GM18867 (cell line): ENCODE data around the gene TBX10.
"Not testable (repeated sequence)": the region's sequence is repeated elsewhere in the genome, so short reads cannot be mapped to it uniquely, and the experiment has no call there.

Experiments
- ATAC-seq: cut with Tn5 transposase; IDR thresholded peaks from one replicate; pipeline ENCODE4 v1.9.1; 2021; ENCODE audit warnings: mild to moderate bottlenecking, moderate library complexity; ENCODE audit not compliant: unreplicated experiment

TBX10 gene

GRCh38 chr11:67664696-67665540, 25.4 kb upstream of the TBX10 start:
- no peak for ATAC-seq

DNA sequence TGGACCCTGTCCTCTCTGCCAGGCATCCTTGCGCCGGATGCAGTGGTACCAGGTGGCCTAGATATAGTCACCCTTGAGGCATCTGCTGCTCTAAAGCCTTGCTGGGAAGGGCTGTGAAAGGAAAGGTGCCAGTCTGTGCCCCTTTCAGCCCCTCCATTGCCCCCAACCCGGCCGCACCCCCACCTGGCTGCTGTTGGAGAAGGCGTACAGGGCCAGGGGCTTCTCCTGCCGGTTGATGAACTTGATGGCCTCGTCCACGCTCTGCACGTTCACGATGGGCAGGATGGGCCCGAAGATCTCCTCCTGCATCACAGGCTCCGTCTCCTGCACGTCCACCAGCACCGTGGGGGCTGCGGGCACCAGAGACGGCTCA, 24.6 kb upstream of the TBX10 start:
- ATAC-seq, result no peak

DNA sequence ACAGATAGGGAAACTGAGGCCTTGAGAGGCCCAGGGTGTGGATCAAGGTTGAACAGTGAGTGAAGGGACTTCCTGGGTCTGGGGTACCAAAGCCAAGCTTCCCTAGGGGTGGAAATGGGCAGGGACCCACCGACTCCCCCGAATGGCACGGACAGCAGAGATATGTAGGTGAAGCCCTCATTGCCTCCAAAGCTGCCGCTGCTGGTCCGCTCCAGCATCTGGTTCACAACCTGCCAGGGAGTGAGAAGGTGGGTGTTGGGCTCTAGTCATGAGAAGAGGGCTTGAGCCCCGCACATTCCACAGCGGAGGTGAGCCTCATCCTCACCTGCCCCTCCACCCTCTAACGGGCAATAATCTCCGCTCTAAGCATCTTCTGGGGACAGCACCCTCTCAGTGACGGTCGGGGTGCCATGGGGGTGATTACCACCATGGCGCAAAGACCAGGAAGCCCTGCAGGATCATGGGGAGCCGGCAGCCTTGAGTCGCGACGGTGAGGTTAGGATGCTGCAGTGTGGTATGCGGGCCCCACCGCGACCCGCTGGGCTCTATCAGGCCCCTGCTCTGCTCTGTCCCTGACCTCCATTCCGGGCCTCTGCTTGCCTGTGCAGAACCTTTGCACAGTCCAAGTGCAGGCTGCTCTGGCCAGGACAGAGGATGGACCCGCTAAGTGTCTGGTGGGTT, 24.1 kb upstream of the TBX10 start:
- no peak for ATAC-seq

DNA sequence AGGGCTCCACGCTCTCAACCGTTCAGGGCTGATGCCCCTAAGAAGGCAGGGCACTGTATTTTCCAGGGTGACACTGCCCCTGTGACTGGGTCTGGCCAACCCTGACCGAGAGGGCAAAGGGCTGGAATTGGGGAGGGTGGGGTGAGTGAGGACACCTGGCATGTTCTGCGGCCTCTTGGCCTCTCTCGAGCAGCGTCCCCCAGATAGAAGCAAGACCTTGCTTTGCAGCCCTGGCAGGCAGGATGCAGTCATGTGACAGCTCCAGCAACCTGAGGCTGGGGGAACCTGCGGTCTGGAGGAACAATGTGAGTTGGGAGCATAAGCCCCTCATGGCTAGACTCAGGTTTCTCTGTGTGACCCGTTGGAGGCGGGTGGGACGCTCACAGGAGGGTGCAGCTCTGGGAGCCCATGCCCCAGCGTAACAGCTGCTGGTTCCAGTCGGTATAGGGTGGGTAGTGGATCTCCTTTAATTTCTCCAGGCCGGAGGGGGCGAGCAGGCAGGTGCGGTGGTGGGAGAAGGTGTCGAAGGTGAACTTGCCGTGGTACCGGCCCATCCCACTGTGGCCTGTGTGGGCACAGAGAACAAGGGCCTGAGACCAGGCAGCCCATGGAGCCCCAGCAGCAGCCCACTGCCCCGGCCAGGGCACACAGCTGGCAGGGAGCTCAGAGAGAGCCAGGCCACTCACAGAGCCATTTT, 23.4 kb upstream of the TBX10 start:
- ATAC-seq, result no peak

GRCh38 chr11:67662142-67662834, 22.7 kb upstream of the TBX10 start:
- no peak for ATAC-seq

DNA sequence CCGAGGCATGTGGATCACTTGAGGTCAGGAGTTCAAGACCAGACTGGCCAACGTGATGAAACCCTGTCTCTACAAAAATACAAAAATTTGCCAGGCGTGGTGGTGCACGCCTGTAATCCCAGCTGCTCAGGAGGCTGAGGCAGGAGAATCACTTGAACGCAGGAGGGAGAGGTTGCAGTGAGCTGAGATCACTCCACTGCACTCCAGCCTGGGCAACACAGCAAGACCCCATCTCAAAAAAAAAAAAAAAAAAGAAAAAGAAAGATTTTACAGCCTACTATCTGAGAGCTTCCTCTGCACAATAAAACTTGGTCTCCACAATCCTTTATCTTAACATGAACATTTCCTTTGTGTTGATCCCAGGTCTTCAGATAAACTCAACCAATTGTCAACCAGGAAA, 21.2 kb upstream of the TBX10 start:
- not testable (repeated sequence) for ATAC-seq

DNA sequence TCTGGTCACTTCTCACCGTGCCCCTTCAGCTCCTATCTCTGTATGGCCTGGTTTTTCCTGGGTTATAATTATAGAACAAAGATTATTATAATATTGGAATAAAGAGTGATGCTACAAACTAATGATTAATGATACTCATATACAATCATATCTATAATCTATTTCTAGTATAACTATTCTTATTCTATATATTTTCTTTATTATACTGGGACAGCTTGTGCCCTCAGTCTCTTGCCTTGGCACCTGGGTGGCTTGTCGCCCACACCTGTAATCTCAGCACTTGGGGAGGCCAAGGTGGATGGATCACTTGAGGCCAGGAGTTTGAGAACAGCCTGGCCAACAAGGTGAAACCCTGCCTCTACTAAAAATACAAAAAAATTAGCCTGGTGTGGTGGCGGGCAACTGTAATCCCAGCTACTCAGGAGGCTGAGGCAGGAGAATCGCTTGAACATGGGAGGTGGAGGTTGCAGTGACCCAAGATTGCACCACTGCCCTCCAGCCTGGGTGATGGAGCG, 20.1 kb upstream of the TBX10 start:
- ATAC-seq, result not testable (repeated sequence)

DNA sequence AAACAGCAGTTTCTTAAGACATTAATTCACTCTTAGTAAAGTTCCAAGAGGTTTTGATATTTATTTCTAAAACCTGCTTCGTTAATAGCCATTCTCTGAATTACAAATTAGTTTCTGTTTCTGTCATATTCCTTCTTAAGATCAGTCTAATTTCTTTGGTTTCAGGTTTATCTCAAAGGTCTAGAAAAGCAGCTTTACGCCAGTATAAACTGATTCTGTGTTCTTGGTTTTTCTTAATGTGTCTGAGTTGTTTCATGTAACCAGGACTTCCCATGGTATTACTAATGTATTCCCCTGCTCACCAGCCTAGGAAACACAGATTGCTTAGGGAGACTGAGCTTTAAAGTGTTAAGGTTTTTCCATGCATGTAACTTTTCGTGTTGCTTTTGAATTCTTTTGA, 17.7 kb upstream of the TBX10 start:
- ATAC-seq, result no peak

GRCh38 chr11:67656278-67656922, 16.8 kb upstream of the TBX10 start:
- no peak for ATAC-seq

DNA sequence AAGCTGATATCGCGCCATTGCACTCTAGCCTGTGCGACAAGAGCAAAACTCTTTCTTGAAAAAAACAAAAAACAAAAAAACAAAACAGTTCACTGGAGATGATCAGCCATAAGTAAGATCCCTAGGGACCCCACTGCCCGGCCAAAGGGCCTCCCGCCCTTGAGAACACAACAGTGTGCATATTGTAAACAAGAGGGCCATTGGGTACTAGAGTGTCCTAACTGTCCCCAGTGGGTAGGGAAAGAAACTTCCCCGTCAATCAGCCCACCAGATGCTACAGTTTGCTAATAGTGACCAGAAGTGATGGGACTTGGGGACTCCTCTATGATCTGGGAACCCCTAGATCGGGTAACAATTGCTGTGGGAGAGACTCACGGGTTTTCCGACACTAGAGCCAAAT, 14.7 kb upstream of the TBX10 start:
- no peak for ATAC-seq

DNA sequence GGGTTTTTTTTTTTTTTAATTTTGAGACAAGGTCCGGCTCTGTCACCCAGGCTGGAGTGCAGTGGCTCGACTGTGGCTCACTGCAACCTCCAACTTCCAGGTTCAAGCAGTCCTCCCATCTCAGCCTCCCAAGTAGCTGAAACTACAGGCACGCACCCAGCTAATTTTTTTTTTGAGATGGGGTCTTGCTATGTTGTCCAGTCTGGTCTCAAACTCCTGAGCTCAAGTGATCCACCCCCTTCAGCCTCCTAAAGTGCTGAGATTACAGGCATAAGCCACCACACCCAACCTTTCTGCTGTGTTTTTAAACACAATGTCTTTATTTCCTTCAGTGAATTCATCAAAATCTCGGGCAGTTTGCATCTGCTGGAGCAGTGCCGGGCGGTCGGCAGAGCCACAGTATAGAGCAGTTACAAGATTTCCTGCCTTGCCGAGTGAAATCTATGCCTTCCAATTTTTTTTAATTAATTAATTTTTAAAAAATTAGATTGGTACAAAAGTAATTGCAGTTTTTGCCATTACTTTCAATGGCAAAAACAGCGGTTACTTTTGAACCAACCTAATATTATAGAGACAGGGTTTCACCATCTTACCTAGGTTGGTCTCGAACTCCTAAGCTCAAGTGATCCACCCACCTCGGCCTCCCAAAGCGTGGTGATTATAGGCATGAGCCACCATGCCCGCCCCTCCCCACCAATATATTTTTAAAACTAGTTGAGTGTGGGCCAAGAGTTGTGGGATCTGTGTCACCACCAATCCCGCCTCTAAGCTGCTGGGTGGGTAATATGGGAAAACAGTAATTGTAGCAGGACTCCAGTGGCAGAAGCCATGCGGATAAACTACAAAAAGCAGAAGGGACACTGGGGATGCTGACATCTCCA, 13.6 kb upstream of the TBX10 start:
- ATAC-seq, result no peak

DNA sequence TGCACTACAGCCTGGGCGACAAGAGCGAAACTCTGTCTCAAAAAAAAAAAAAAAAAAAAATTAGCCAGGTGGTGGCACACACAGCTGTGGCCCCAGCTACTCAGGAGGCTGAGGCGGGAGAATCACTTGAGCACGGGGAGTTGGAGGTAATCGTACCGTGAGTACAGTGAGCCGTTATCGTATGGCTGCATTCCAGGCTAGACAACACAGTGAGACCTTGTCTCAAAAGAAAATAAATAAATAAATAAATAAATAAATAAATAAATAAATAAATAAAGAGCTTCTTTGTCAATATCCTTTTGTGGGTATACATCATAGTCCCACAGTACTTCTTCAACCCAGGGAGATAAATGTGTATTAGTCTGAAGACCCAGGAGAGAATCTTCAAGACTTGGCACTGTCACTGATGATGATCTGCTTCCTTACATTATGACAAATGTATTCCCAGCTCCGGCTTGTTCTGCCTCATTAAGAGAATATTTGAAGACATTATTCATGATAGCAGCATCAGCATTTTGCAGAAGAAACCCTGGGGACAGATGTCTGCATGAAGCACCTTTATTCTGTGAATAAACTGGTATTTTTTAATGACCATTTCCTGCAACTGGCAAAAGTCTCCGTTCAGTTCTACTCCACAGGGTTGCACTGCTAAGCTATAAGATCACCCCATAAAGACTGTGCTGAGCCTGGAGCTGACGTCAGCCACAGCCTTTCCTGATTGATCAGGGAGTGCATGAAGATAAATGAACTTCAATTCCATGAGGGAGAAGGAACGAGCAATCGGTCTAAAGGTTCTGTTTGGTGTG, 12.6 kb upstream of the TBX10 start:
- no peak for ATAC-seq

DNA sequence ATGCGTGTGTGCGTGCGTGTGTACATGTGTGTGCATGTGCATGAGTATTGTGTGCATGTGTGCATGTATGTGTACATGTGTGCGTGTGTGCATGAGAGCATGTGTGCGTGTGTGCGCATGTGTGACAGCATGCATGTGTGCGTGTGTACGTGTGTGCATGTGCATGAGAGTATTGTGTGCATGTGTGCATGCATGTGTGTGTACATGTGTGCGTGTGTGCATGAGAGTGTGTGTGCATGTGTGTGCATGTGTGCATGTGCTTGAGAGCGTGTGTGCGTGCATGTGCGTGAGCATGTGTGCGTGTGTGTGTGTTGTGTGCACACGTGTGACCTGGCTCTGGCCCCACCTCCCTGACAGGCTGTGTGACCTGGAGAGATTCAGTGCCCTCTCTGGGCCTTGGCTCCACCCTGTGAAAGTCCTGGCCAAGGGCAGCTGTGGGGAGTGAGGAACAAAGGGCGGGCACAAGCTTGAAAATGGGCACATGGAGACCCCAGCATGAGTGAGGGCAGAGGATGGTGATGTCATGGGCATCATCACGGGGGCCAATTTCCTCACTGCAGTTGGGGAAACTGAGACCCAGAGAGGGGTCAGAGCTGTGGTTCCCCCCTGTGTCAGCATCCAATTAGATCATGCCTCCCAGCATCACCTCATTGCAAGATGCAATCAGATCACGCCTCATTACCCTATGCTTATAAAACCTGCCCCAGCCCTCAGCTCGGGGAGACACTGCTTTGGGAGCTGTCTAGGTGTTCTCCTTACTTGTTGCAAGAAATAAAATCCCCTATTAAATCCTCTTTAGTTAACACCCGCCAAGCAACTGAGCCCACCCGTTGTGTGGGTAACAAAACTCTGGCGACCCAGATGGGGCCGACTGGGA, 10.3 kb upstream of the TBX10 start:
- no peak for ATAC-seq

GRCh38 chr11:67648796-67649613, 9.4 kb upstream of the TBX10 start:
- no peak for ATAC-seq

DNA sequence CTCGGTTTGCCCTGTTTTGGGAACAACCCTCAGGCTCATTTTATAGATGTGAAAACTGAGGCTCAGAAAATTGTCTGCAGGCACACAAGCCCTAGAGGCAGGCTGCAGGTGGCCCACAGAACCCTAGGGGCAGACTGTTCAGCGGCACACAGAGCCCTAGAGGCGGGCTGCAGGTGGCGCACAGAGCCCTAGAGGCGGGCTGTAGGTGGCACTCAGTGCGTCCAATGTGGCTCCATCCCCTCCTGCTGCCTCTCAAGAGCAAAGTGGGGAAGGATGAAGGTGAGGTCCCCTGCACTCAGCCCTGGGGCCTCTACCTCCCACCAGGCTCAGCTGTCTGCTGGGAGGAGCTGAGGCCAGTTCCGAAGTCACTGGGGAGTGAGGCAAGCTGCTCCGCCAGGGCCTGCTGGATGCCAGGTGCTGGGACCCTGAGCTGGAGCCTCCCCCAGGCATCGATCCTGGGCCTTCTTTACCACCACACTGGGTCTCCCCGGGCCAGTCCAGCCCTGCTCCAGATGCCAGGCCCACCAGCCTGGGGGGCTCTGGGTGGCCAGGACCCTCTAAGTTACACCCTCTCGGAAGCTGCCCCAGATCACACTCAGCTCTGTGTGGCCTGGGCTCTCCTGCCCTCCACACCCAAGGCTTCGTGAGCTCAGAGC, 8.7 kb upstream of the TBX10 start:
- peak; percentile 70 for ATAC-seq

DNA sequence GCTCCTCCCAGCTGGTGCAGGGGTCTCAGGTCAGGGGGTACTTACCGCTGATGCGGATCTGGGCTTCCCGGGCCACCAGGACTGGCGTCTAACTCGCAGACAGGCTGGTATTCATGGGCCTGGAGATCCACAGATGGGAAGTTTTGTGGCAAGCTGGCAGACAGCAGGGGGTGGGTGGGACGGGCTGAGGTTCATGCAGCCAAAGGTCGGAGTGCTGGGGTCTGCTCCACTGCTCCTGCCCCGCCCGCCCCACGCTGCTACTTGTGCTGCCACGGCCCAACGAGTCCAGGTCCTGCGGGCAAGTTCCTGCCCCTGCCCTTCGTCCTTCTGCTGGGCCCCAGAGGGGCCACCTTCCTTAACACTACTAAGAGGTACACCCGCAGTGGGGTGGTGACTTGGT, 7.9 kb upstream of the TBX10 start:
- no peak for ATAC-seq
